Mucosa of gallbladder (tissue), 1 donor: Measurements from ENCODE around the gene NDUFB2. TPM values are rescaled to one million over a fixed set of nuclear protein-coding genes. Genes with fewer than 3 reads are reported as not detected.
"Not testable (repeated sequence)": the region's sequence is repeated elsewhere in the genome, so short reads cannot be mapped to it uniquely, and the experiment has no call there.

ENCODE experiments used
- DNase-seq: peaks from one replicate; pipeline ENCODE4 v3.0.0-alpha.2; 2020; ENCODE audit warnings: low spot score
- total RNA-seq: library from RNA; stranded (reverse); gene quantifications from one replicate; pipeline ENCODE4 v1.2.1, GENCODE V29; 2021
- donor health status: DM: no; HTN: no; CAD: no.

The NDUFB2 gene
- total RNA-seq, 1 donor from 2014 or later = 224 TPM

DNA sequence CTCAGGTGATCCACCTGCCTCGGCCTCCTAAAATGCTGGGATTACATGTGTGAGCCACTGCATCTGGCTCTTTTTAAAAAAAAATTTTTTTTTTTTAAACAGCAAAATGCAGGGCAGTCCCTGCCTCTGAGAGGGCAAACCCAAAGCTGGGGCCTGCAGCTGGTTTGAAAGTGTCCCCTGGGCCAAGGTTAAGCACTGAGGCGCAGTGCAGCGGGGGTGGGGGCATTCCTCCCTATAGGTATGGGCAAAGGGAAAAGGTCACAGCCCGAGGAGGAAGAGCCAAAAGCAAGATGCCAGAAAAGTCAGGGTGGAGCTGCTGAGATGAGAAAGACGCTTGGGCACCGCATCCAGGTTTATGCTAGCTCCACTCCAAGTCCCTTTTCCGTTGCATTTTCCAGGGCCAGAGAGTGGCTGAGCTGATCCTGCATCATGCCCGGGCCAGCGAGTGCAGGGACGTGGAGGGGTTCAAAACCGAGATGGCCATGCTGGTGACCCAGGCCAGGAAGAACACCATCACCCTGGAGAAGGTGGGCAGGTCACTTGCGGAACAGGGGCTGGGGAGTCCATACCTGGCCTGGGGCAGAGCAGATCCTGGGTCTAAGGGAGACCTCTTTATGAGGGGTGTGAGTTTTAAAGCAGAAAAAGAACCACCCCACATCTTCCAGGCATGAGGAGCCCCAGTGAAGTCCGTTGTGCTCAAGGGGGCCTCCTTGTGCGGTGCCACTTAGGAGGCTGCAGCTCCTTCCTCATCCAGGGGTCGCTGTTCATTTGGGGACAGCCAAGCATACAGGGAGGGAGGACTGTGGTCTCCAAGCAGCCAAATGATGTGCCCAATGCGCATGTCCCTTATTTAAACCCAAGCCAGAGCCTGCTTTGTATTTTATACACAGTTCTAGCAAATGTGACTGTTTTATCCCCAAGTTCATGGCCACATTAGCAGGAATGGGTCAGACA is 7.0 kb upstream of the NDUFB2 start:
- no peak for DNase-seq

GRCh38 chr7:140691376-140692045 is 5.0 kb upstream of the NDUFB2 start:
- no peak for DNase-seq

- DNase-seq = not testable (repeated sequence)
Observed at GRCh38 chr7:140693849-140694248, 2.7 kb upstream of the NDUFB2 start.

- DNase-seq = no peak
Observed at GRCh38 chr7:140694592-140694991, 1.9 kb upstream of the NDUFB2 start.

DNA sequence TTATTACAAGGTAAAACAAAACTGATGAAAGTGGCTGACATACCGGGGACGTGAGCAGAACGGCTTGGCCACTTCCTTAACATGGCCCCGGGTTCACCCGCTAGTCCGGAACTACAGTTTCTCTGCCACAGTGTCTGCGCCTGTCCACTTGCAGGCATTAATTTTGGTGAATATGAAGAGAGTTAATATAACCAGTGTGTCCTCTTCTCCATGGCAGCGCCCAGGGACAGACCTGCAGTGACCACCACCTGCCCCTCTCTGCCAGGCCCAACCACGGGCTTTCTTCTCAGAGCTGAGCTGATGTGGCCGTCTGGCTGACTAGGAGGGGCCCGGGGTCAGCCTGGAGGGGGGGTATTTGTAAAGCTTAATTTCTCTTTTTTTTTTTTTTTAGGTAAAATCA is 1.1 kb upstream of the NDUFB2 start:
- DNase-seq = no peak

DNA sequence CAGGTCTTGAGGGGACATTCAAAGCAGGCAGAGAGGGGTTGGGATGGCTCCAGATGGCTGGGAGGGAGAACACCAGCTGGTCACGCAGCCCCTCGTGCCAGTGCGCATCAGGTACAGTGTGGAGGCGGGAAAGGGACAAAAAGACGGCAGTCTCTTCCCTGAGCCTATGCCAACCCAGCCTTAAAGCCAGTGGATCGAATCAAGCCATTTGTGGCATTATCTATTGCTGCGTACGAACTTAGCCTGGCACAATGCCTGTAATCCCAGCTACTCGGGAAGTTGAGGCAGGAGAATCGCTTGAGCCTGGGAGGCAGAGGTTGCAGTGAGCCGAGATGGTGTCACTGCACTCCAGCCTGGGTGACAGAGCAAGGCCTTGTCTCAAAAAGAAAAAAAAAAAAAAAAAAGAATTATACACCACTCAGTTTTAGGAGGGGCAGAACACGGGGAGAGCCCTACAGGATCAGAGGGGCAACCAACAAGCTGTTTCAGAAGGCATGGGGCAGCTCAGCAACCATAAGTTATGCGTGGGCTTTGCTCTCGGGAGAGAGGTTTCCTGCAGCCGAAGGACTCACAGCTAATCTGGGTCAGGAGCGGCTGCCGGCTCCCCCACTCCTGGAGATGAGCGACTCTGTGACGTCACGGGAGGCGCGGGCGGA is 356 bp upstream of the NDUFB2 start:
- peak; percentile 95 for DNase-seq

- no peak for DNase-seq
Observed at GRCh38 chr7:140697447-140698143, 1.1 kb downstream of the NDUFB2 start.

- no peak for DNase-seq
Observed at GRCh38 chr7:140698477-140698876, 2.0 kb downstream of the NDUFB2 start.

- no peak for DNase-seq
Observed at GRCh38 chr7:140702774-140703173, 6.3 kb downstream of the NDUFB2 start.

- DNase-seq = no peak
Observed at GRCh38 chr7:140704205-140704604, 7.7 kb downstream of the NDUFB2 start.

DNA sequence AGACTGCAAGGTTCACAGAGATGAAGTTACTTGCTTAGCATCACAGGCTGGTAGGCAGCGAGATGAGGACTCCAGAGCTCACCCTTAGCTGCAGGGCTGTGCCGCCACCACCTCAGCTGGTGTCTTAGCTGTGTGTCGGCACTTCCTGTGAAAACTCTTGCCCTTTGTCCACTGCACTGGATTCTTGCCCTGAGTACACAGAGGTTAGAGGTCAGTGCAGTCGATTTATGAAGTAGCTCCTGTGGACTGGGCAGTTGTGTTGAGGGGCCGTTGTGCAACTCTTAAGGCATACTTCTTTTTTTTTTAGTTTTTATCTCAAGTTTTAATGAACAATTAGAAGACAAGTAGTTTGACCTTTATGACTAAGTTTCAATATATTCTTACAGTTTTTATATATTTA is 10.6 kb downstream of the NDUFB2 start:
- DNase-seq = no peak

GRCh38 chr7:140708764-140709163 is 12.3 kb downstream of the NDUFB2 start:
- not testable (repeated sequence) for DNase-seq

DNA sequence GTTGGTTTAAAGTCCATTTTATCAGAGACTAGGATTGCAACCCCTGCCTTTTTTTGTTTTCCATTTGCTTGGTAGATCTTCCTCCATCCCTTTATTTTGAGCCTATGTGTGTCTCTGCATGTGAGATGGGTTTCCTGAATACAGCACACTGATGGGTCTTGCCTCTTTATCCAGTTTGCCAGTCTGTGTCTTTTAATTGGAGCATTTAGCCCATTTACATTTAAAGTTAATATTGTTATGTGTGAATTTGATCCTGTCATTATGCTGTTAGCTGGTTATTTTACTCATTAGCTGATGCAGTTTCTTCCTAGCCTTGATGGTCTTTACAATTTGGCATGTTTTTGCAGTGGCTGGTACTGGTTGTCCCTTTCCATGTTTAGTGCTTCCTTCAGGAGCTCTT is 15.9 kb downstream of the NDUFB2 start:
- not testable (repeated sequence) for DNase-seq

DNA sequence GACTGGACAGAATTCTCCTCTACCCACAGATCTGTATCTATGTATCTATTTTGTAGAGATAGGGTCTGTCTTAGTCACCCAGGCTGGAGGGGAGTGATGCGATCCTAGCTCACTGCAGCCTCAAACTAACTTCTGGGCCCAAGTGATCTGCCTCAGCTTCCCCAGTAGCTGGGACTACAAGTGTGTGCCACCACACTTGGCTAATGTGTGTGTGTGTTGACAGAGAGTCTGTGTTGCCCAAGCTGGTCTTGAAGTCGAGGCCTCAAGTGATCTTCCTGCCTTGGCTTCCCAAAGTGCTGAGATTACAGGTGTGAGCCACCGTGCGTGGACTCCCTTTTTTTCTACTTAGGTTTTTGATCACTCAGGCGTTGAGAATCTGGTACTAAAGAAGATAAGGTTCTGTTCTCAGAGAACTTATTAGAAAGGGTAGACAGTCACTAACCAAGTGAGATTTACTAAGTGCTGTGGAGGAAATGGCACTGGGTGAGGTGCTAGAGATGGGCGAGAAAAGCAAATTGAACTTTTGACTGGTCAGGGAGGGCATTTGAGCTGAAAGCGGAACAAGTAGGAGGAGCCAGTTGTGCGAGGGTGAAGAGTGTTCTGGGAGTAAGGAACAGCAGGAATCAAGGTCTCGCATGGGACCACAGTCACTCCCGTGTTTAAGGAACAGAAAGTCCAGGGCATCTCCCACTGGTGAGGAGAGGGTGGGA is 18.0 kb downstream of the NDUFB2 start:
- no peak for DNase-seq

- no peak for DNase-seq
Observed at GRCh38 chr7:140719721-140720120, 23.2 kb downstream of the NDUFB2 start.

GRCh38 chr7:140722254-140722653 is 25.7 kb downstream of the NDUFB2 start:
- no peak for DNase-seq

- DNase-seq = no peak
Observed at GRCh38 chr7:140723006-140723405, 26.5 kb downstream of the NDUFB2 start.

- DNase-seq = no peak
Observed at GRCh38 chr7:140723574-140723973, 27.1 kb downstream of the NDUFB2 start.

GRCh38 chr7:140724706-140725105 is 28.2 kb downstream of the NDUFB2 start:
- DNase-seq = no peak

DNA sequence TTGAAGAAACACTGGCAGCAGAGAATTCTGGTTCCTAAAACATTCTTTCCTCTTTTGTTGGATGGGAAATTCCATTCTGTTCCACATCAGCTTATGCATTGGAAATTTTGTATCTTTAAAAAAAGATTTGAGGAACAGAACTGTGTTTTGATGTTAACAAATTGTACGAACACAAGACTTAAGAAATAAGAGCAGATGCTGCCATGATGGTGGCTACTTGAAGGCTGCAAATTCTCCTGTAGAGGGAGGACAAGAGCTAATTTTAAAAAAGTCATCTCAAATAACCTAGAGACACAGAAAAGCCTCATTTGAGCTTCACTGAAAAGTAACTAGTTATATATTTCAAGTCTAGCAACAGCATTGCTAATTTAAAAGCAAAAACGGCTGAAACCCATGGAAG is 29.8 kb downstream of the NDUFB2 start:
- DNase-seq = no peak

- no peak for DNase-seq
Observed at GRCh38 chr7:140732416-140732815, 35.9 kb downstream of the NDUFB2 start.
